ENCODE measurements around the gene WDR64. TPM values are rescaled to one million over a fixed set of nuclear protein-coding genes. Genes with fewer than 3 reads are reported as not detected.
"Not testable (repeated sequence)": the region's sequence is repeated elsewhere in the genome, so short reads cannot be mapped to it uniquely, and the experiment has no call there.

WDR64 gene
- total RNA-seq, 1 experiment from 2014 or later, result not detected

GRCh38 chr1:241799416-241799815 lies 147.3 kb downstream of the WDR64 start:
- CTCF ChIA-PET, result no interaction called here
- Histone ChIP-seq H3K4me1 (ENCODE audit: insufficient read depth, low read length, poor library complexity, severe bottlenecking) (no peaks in the 10 kb centered on the region), H3K27me3 (replicated peaks; ENCODE audit: insufficient read depth, low read depth, low read length, poor library complexity) (no peaks in the 10 kb centered on the region), H3K9me3 (ENCODE audit: low read depth, low read length, poor library complexity, severe bottlenecking) (no peaks in the 10 kb centered on the region), H3K4me3 (ENCODE audit: low read depth, low read length, poor library complexity, severe bottlenecking) (no peak overlapping the region), H3K27ac (ENCODE audit: low read depth, low read length, poor library complexity, severe bottlenecking) (no peak overlapping the region), H3K36me3 (ENCODE audit: insufficient read depth, low read length, poor library complexity, severe bottlenecking) (no peaks in the 10 kb centered on the region)
- intact Hi-C loops (cut with micrococcal nuclease; ENCODE audit: unreplicated experiment), result no loop called here
- POLR2A ChIA-PET (ENCODE audit: low non-redundant PET), result no interaction called here
- no peak for DNase-seq (ENCODE audit: low spot score)
- TF ChIP-seq CTCF (conservative IDR thresholded peaks at IDR 0.05; ENCODE audit: low read depth, low read length) (no peak), EZH2 (IDR thresholded peaks at IDR 0.05; ENCODE audit: borderline replicate concordance, low read depth, low read length, poor library complexity, severe bottlenecking) (no peak)
- BruUV-seq (replicated peaks), result no TSS peak

GRCh38 chr1:241800640-241801039 lies 148.6 kb downstream of the WDR64 start:
- Histone ChIP-seq H3K9me3 (ENCODE audit: low read depth, low read length, poor library complexity, severe bottlenecking) (no peaks in the 10 kb centered on the region), H3K27ac (ENCODE audit: low read depth, low read length, poor library complexity, severe bottlenecking) (no peak overlapping the region), H3K4me1 (ENCODE audit: insufficient read depth, low read length, poor library complexity, severe bottlenecking) (no peaks in the 10 kb centered on the region), H3K36me3 (ENCODE audit: insufficient read depth, low read length, poor library complexity, severe bottlenecking) (no peaks in the 10 kb centered on the region), H3K4me3 (ENCODE audit: low read depth, low read length, poor library complexity, severe bottlenecking) (no peak overlapping the region), H3K27me3 (replicated peaks; ENCODE audit: insufficient read depth, low read depth, low read length, poor library complexity) (no peaks in the 10 kb centered on the region)
- no TSS peak for BruUV-seq (replicated peaks)
- CTCF ChIA-PET, result no interaction called here
- POLR2A ChIA-PET (ENCODE audit: low non-redundant PET), result no interaction called here
- intact Hi-C loops (cut with micrococcal nuclease; ENCODE audit: unreplicated experiment), result no loop called here
- no peak for DNase-seq (ENCODE audit: low spot score)
- TF ChIP-seq CTCF (conservative IDR thresholded peaks at IDR 0.05; ENCODE audit: low read depth, low read length) (no peak), EZH2 (IDR thresholded peaks at IDR 0.05; ENCODE audit: borderline replicate concordance, low read depth, low read length, poor library complexity, severe bottlenecking) (no peak)

GRCh38 chr1:241802863-241803262 lies 150.8 kb downstream of the WDR64 start:
- intact Hi-C loops (cut with micrococcal nuclease; ENCODE audit: unreplicated experiment), result no loop called here
- no peak overlapping the region for H3K27ac ChIP-seq (ENCODE audit: low read depth, low read length, poor library complexity, severe bottlenecking)
- TF ChIP-seq EZH2 (IDR thresholded peaks at IDR 0.05; ENCODE audit: borderline replicate concordance, low read depth, low read length, poor library complexity, severe bottlenecking) (no peak), CTCF (conservative IDR thresholded peaks at IDR 0.05; ENCODE audit: low read depth, low read length) (no peak)
- H3K4me1 ChIP-seq (ENCODE audit: insufficient read depth, low read length, poor library complexity, severe bottlenecking), result no peaks in the 10 kb centered on the region
- no peaks in the 10 kb centered on the region for H3K9me3 ChIP-seq (ENCODE audit: low read depth, low read length, poor library complexity, severe bottlenecking)
- ChIA-PET CTCF (no interaction called here), POLR2A (ENCODE audit: low non-redundant PET) (no interaction called here)
- no peak for DNase-seq (ENCODE audit: low spot score)
- no peaks in the 10 kb centered on the region for H3K27me3 ChIP-seq (replicated peaks; ENCODE audit: insufficient read depth, low read depth, low read length, poor library complexity)
- no peak overlapping the region for H3K4me3 ChIP-seq (ENCODE audit: low read depth, low read length, poor library complexity, severe bottlenecking)
- H3K36me3 ChIP-seq (ENCODE audit: insufficient read depth, low read length, poor library complexity, severe bottlenecking), result no peaks in the 10 kb centered on the region
- BruUV-seq (replicated peaks), result no TSS peak

GRCh38 chr1:241804706-241805105 lies 152.6 kb downstream of the WDR64 start:
- BruUV-seq (replicated peaks); H3K27ac ChIP-seq (ENCODE audit: low read depth, low read length, poor library complexity, severe bottlenecking); H3K4me1 ChIP-seq (ENCODE audit: insufficient read depth, low read length, poor library complexity, severe bottlenecking); CTCF ChIA-PET; H3K27me3 ChIP-seq (replicated peaks; ENCODE audit: insufficient read depth, low read depth, low read length, poor library complexity); DNase-seq (ENCODE audit: low spot score); H3K36me3 ChIP-seq (ENCODE audit: insufficient read depth, low read length, poor library complexity, severe bottlenecking); H3K9me3 ChIP-seq (ENCODE audit: low read depth, low read length, poor library complexity, severe bottlenecking); H3K4me3 ChIP-seq (ENCODE audit: low read depth, low read length, poor library complexity, severe bottlenecking); POLR2A ChIA-PET (ENCODE audit: low non-redundant PET); intact Hi-C loops (cut with micrococcal nuclease; ENCODE audit: unreplicated experiment): not testable (repeated sequence)

Measured in A673 (cell line).